AG04449 (cell line): ENCODE measurements around the gene PIWIL1.

Experiments
- CTCF ChIA-PET: fragments of 350-600 bp; formaldehyde crosslinking; extraction: SDS; loops from one replicate; lab custom pipeline; 2021; ENCODE audit warnings: antibody characterized with exemption; lab: Yijun Ruan, JAX
- POLR2A ChIA-PET: fragments of 400-600, 350-600 bp; formaldehyde crosslinking; extraction: SDS; loops from one replicate; lab custom pipeline; 2020; ENCODE audit warnings: antibody characterized with exemption, inconsistent platforms; lab: Yijun Ruan, JAX
- DNase-seq: peaks from one replicate; pipeline ENCODE4 v3.0.0-alpha.2; 2010; ENCODE audit warnings: low read depth, low spot score
- H3K4me3 ChIP-seq: 2 replicates; pipeline ENCODE4 v1.5.1; 2011; ENCODE audit warnings: low read depth, mild to moderate bottlenecking, control low read depth, low read length
- TF ChIP-seq, protein P1 (sequence below): IDR thresholded peaks from one replicate; pipeline ENCODE4 v1.5.1; 2011; ENCODE audit warnings: mild to moderate bottlenecking, moderate library complexity, low read length, control low read depth, inconsistent platforms; ENCODE audit not compliant: insufficient read depth; ENCODE audit errors: missing control alignments

The PIWIL1 gene

DNA sequence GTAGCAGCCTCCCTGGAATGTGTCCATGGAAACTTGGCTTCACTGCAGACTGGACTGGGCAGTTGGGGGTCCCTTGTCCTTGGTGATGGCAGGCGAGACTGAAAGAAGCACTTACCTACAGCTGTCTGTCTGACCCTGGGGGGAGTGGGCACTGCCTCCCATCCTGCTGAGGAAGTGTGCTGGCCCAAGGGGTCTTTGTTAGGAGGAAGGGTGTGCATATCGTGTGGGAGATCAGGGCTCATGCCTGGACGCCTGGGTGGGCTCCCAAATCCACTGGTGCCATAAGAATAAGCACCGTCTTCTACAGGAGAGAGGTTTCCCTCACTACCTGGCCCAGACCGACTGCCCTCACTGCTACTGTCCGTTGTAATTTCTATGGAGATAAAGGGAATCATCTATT, 81.4 kb downstream of the PIWIL1 start:
- CTCF ChIA-PET: no interaction called here
- no peak overlapping the region for H3K4me3 ChIP-seq
- TF ChIP-seq, protein P1, sequence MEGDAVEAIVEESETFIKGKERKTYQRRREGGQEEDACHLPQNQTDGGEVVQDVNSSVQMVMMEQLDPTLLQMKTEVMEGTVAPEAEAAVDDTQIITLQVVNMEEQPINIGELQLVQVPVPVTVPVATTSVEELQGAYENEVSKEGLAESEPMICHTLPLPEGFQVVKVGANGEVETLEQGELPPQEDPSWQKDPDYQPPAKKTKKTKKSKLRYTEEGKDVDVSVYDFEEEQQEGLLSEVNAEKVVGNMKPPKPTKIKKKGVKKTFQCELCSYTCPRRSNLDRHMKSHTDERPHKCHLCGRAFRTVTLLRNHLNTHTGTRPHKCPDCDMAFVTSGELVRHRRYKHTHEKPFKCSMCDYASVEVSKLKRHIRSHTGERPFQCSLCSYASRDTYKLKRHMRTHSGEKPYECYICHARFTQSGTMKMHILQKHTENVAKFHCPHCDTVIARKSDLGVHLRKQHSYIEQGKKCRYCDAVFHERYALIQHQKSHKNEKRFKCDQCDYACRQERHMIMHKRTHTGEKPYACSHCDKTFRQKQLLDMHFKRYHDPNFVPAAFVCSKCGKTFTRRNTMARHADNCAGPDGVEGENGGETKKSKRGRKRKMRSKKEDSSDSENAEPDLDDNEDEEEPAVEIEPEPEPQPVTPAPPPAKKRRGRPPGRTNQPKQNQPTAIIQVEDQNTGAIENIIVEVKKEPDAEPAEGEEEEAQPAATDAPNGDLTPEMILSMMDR: no peak
- POLR2A ChIA-PET: no interaction called here
- no peak for DNase-seq

- ChIA-PET POLR2A (no interaction called here), CTCF (no interaction called here)
- H3K4me3 ChIP-seq: no peak overlapping the region
- TF ChIP-seq, protein P1: no peak
- no peak for DNase-seq
Measured at GRCh38 chr12:130420071-130420470, 82.4 kb downstream of the PIWIL1 start.

DNA sequence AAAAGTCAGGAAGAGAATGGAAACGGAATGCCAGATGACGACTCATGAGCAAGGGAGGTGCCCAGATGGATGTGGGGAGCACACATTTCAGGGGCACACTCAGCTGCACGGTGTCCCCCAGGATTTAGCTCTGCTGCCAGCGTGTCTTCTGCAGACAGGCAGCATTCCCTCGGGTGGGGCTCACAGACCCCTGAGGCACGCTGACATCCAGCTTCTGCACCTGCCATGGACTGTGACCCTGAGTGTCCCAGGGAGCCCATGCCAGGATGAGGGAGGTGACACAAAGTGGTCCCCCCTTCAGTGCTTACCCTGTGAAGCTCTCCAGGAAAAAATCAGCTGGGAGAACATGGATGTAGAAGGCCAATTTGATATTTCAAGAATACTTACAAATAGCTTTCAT, 84.2 kb downstream of the PIWIL1 start:
- ChIA-PET CTCF (no interaction called here), POLR2A (no interaction called here)
- DNase-seq: no peak
- H3K4me3 ChIP-seq: no peak overlapping the region
- TF ChIP-seq, protein P1: no peak
